IPS-20b (cell line): ENCODE results near the gene FES.
A peak's percentile ranks its signal among the peaks of the same experiment; 100 is the strongest.

Source experiments
- H3K27ac ChIP-seq: one replicate; pipeline ENCODE4 v1.5.1; 2013; ENCODE audit warnings: low read length
- H3K27me3 ChIP-seq: 2 replicates; pipeline ENCODE4 v1.6.1; 2013; ENCODE audit warnings: mild to moderate bottlenecking, low read length, inconsistent platforms; ENCODE audit not compliant: insufficient read depth
- H3K36me3 ChIP-seq: 2 replicates; pipeline ENCODE4 v1.6.1; 2013; ENCODE audit warnings: low read depth, mild to moderate bottlenecking, inconsistent platforms, low read length, moderate library complexity; ENCODE audit not compliant: insufficient read depth
- H3K4me1 ChIP-seq: 2 replicates; pipeline ENCODE4 v1.6.1; 2013; ENCODE audit warnings: mild to moderate bottlenecking, control low read depth, inconsistent platforms, low read length, moderate library complexity; ENCODE audit not compliant: insufficient read depth
- H3K4me3 ChIP-seq: 2 replicates; pipeline ENCODE4 v1.5.1; 2013; ENCODE audit warnings: mild to moderate bottlenecking, low read length, inconsistent platforms
- H3K9ac ChIP-seq: 2 replicates; pipeline ENCODE4 v1.6.1; 2013; ENCODE audit warnings: low read depth, mild to moderate bottlenecking, inconsistent platforms, low read length, moderate library complexity
- H3K9me3 ChIP-seq: 2 replicates; pipeline ENCODE4 v1.6.1; 2013; ENCODE audit warnings: mild to moderate bottlenecking, low read depth, low read length, inconsistent platforms; ENCODE audit not compliant: insufficient read depth

FES gene

GRCh38 chr15:90901175-90902039 lies 17.1 kb downstream of the FES start:
- Histone ChIP-seq H3K27me3 (peaks cover 30% of the 10 kb centered on the region), H3K36me3 (no peaks in the 10 kb centered on the region), H3K4me1 (peaks cover 9% of the 10 kb centered on the region; the same call in 1 of the 2 replicates), H3K4me3 (peak overlapping the region; percentile 72; the same call in 1 of the 2 replicates), H3K9me3 (no peaks in the 10 kb centered on the region), H3K9ac (peak overlapping the region; percentile 59; the same call in 1 of the 2 replicates), H3K27ac (no peak overlapping the region)

DNA sequence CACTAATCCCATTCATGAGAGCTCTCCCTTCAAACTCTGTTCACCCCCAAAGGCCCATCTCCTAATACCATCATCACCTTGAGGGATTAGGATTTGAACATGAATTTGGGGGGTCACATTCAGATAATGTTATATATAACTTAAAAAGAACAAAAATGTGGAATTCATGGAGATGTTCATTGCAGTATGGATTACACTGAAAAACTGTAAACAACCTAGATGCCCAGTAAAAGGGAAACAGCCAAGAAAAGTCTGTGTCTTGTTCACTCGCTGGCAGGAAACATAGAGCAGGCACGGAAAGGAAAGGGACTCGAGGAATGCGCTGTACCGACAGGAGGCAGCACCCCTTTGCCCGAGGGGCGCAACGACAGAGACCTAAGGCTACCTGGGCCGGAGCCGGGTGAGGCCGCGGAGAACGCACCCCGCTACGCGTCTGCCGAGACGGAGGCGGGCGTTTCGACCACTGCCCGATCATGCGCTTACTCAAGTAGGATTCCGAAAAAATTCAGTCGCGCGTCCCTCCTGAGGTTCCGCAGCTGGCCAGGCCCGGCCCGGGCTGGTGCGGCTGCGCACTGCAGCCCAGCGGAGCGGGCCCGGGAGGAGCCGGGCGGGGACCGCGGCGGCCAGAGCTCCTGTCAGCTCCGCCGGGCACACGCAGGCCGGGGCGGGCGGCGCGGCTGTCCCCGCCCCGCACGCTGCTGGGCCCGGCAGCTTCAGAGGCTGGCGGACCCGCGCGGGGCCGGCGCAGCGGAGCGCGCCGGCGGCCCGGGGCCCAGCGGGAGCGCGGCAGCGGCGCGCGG lies 17.9 kb downstream of the FES start:
- no peaks in the 10 kb centered on the region for H3K36me3 ChIP-seq
- H3K9ac ChIP-seq, result peak overlapping the region; percentile 59; the same call in 1 of the 2 replicates
- peak overlapping the region; percentile 72 for H3K4me3 ChIP-seq
- peaks cover 30% of the 10 kb centered on the region for H3K27me3 ChIP-seq
- no peaks in the 10 kb centered on the region for H3K9me3 ChIP-seq
- peaks cover 9% of the 10 kb centered on the region; the same call in 1 of the 2 replicates for H3K4me1 ChIP-seq
- H3K27ac ChIP-seq, result no peak overlapping the region

DNA sequence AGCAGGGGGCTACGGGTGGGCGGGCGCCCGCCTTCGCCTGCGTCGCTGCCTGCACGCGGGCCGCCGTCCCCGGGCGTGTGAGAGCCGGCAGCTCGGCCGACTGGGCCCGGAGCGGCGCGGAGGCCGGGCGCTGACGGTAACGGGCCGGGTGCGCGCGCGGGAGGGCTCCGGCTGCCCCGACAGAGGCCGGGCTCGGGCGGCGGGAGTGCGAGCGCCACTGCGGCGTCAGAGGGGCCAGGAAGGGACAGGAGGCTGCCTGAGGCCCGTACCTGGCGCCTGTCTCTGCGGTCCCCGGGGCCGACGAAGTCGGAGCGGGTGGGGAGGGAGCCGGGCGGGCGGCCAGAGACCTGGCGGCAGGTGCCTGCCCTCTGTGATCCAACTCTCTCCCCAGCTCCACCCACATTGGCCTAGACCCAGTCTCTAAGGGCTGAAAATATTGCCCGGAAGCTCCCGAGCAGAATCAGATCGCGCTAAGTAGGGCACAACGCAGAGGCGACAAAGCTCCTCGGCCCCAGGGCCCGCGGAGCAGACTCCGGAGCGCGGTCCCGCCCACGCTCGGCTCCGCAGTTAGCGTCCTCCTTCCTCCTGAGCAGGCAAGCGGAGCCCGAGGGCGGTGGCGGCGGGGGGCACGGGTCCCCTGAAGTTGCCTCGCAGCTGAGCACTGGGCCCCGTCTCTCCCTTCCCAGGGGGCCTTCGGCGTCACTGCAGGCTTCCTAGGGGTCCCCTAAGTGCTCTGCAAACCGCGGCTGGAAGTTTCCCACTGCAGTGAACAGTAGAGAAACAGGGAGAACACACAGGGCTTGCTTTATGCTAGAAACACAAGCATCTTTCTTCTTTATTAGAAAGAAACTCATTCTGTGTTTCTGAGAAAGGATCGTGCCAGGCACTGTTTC lies 18.8 kb downstream of the FES start, which contains the start of gene MAN2A2:
MAN2A2 (plus strand) TSS at position 463 of the 893 bp plus-strand sequence. CDS start 906 bp downstream, outside the sequence.
- H3K9me3 ChIP-seq, result no peaks in the 10 kb centered on the region
- H3K4me3 ChIP-seq, result peak within 1 kb of the TSS; percentile 82
- H3K27ac ChIP-seq, result no peak within 1 kb of the TSS
- peak within 1 kb of the TSS; percentile 64; the same call in 1 of the 2 replicates for H3K9ac ChIP-seq
- H3K36me3 ChIP-seq, result no peaks in the 10 kb centered on the region; the same call in 1 of the 2 replicates
- peaks cover 9% of the 10 kb centered on the region; the same call in 1 of the 2 replicates for H3K4me1 ChIP-seq
- peaks cover 30% of the 10 kb centered on the region for H3K27me3 ChIP-seq

GRCh38 chr15:90903733-90904536 lies 19.6 kb downstream of the FES start:
- Histone ChIP-seq H3K4me3 (peak overlapping the region; percentile 82), H3K36me3 (no peaks in the 10 kb centered on the region; the same call in 1 of the 2 replicates), H3K4me1 (peaks cover 9% of the 10 kb centered on the region; the same call in 1 of the 2 replicates), H3K27me3 (peaks cover 30% of the 10 kb centered on the region), H3K9ac (peak overlapping the region; percentile 64; the same call in 1 of the 2 replicates), H3K9me3 (no peaks in the 10 kb centered on the region), H3K27ac (no peak overlapping the region)

GRCh38 chr15:90904746-90905145 lies 20.4 kb downstream of the FES start:
- H3K9ac ChIP-seq, result no peak overlapping the region
- H3K4me1 ChIP-seq, result peaks cover 9% of the 10 kb centered on the region; the same call in 1 of the 2 replicates
- H3K36me3 ChIP-seq, result no peaks in the 10 kb centered on the region; the same call in 1 of the 2 replicates
- H3K27ac ChIP-seq, result no peak overlapping the region
- H3K27me3 ChIP-seq, result peaks cover 30% of the 10 kb centered on the region
- no peak overlapping the region for H3K4me3 ChIP-seq
- H3K9me3 ChIP-seq, result no peaks in the 10 kb centered on the region

GRCh38 chr15:90905306-90906180 lies 21.2 kb downstream of the FES start:
- H3K9ac ChIP-seq, result no peak overlapping the region
- peaks cover 30% of the 10 kb centered on the region for H3K27me3 ChIP-seq
- H3K4me1 ChIP-seq, result peaks cover 9% of the 10 kb centered on the region; the same call in 1 of the 2 replicates
- H3K36me3 ChIP-seq, result no peaks in the 10 kb centered on the region; the same call in 1 of the 2 replicates
- H3K4me3 ChIP-seq, result no peak overlapping the region
- no peaks in the 10 kb centered on the region for H3K9me3 ChIP-seq
- H3K27ac ChIP-seq, result no peak overlapping the region

- H3K9me3 ChIP-seq, result no peaks in the 10 kb centered on the region
- H3K36me3 ChIP-seq, result no peaks in the 10 kb centered on the region; the same call in 1 of the 2 replicates
- no peak overlapping the region for H3K27ac ChIP-seq
- H3K4me3 ChIP-seq, result no peak overlapping the region
- H3K27me3 ChIP-seq, result peaks cover 27% of the 10 kb centered on the region
- H3K9ac ChIP-seq, result no peak overlapping the region
- H3K4me1 ChIP-seq, result peaks cover 9% of the 10 kb centered on the region; the same call in 1 of the 2 replicates
These were observed 22.0 kb downstream of the FES start for GRCh38 chr15:90906181-90906849.

GRCh38 chr15:90907051-90907660 lies 22.9 kb downstream of the FES start:
- H3K9me3 ChIP-seq, result no peaks in the 10 kb centered on the region
- no peak overlapping the region for H3K4me3 ChIP-seq
- H3K4me1 ChIP-seq, result peaks cover 4% of the 10 kb centered on the region; the same call in 1 of the 2 replicates
- H3K27me3 ChIP-seq, result peaks cover 19% of the 10 kb centered on the region
- H3K36me3 ChIP-seq, result no peaks in the 10 kb centered on the region; the same call in 1 of the 2 replicates
- H3K27ac ChIP-seq, result no peak overlapping the region
- H3K9ac ChIP-seq, result no peak overlapping the region
